Brain microvascular endothelial cell (primary cell): Measurements from ENCODE around the gene DCLK1.

ENCODE experiments used
- DNase-seq: peaks from one replicate; pipeline ENCODE4 v3.0.0-alpha.2; 2020
- H3K27ac ChIP-seq: fragments of 250-450 bp; sonication (Bioruptor Pico); 2 replicates; pipeline ENCODE4 v1.5.1; 2020; ENCODE audit warnings: mild to moderate bottlenecking, moderate library complexity
- H3K27me3 ChIP-seq: fragments of 250-450 bp; sonication (Bioruptor Pico); replicated peaks from 2 replicates; pipeline ENCODE4 v1.5.1; 2020; ENCODE audit warnings: mild to moderate bottlenecking
- H3K36me3 ChIP-seq: fragments of 250-450 bp; sonication (Bioruptor Pico); replicated peaks from 2 replicates; pipeline ENCODE4 v1.5.1; 2020; ENCODE audit warnings: mild to moderate bottlenecking
- H3K4me3 ChIP-seq: 2 replicates; pipeline ENCODE4 v1.5.1; 2011; ENCODE audit warnings: low read depth, mild to moderate bottlenecking, control low read depth, low read length, moderate library complexity
- CTCF ChIP-seq: IDR thresholded peaks from 2 replicates; pipeline ENCODE4 v1.5.1; 2011; ENCODE audit warnings: low read depth, mild to moderate bottlenecking, moderate library complexity, low read length, control low read depth, inconsistent platforms; ENCODE audit errors: missing control alignments
- in situ Hi-C: cut with HindIII; loops from 2 replicates; pipeline ENCODE4 v1.10.0; 2017; ENCODE audit warnings: low sequenced_read_pairs, low pct_ligation_motif_present

The DCLK1 gene

GRCh38 chr13:35956074-35956473 lies 175.1 kb downstream of the DCLK1 start:
- no peaks in the 10 kb centered on the region for H3K27me3 ChIP-seq
- no peak for TF ChIP-seq CTCF
- no peak for DNase-seq
- H3K36me3 ChIP-seq = no peaks in the 10 kb centered on the region
- H3K27ac ChIP-seq = no peak overlapping the region
- no peak overlapping the region for H3K4me3 ChIP-seq
- in situ Hi-C loops = no loop called here

- Histone ChIP-seq H3K27ac (no peak overlapping the region), H3K36me3 (no peaks in the 10 kb centered on the region), H3K27me3 (no peaks in the 10 kb centered on the region), H3K4me3 (no peak overlapping the region)
- no peak for DNase-seq
- in situ Hi-C loops = no loop called here
- no peak for TF ChIP-seq CTCF
These were observed 177.0 kb downstream of the DCLK1 start for GRCh38 chr13:35954207-35954560.

- Histone ChIP-seq H3K4me3 (peak overlapping the region; percentile 35), H3K27ac (no peak overlapping the region), H3K27me3 (no peaks in the 10 kb centered on the region), H3K36me3 (no peaks in the 10 kb centered on the region)
- peak; percentile 89 for DNase-seq
- in situ Hi-C loops = no loop called here
- TF ChIP-seq CTCF = peak; percentile 82
These were observed 177.5 kb downstream of the DCLK1 start for GRCh38 chr13:35953537-35954206.

DNA sequence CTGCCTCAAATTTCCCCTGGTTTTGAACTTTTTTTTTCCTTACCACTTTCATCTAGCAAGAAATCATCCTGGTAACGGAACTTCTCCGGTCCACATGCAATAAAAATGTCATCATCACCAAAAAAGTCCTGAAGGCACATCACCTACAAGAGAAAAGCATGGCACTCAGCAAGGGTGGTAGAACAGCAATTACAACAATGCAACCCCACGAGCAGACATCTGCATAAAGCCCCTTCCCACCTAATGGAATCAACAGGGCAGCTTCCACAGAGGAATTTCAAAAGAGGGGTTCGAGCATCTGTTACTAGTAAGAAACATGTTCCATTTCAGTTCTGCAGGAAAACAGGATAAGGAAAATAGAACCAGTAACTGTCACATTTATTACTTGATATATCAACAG lies 183.9 kb downstream of the DCLK1 start:
- Histone ChIP-seq H3K27me3 (no peaks in the 10 kb centered on the region), H3K4me3 (no peak overlapping the region), H3K36me3 (no peaks in the 10 kb centered on the region), H3K27ac (no peak overlapping the region)
- DNase-seq = no peak
- TF ChIP-seq CTCF = no peak
- in situ Hi-C loops = no loop called here

DNA sequence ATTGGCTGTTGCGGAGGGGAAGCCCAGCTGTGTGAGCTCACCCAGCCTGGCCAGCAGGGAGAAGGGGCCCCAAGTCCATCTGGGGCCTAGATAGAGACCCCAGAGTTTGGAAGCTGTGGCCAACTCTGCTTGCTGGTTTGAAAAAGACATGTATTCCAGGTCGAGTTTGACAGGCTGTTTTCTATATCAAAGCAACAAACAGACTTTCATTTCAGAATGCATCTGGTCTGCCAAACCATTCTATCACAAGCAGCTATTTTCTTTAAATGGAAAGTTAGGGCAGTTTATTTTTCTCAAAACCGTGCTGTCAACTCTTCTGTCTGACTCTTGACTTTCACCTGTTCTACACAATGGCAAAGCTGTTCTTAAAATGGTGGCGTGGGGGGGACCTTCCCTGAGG lies 185.8 kb downstream of the DCLK1 start:
- H3K36me3 ChIP-seq = no peaks in the 10 kb centered on the region
- TF ChIP-seq CTCF = no peak
- H3K4me3 ChIP-seq = no peak overlapping the region
- H3K27me3 ChIP-seq = no peaks in the 10 kb centered on the region
- in situ Hi-C loops = no loop called here
- no peak for DNase-seq
- no peak overlapping the region for H3K27ac ChIP-seq

DNA sequence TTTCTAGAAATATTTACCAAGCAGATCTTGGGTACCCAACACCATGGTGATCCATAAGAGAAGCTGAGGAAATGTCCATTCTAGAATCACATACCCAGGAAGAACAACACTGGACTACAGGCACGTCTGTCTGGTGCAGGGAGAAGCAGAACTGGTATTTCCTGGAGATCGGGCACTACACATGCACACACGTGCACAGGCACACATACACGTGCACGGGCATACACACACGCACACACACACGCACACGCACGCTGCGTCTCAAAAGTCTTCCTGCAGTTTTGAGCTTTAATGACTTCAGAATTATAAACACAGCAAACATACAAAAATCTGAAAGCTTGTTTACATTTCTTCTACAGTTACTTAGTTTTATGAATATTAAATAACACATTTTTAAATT lies 189.8 kb downstream of the DCLK1 start:
- Histone ChIP-seq H3K27ac (no peak overlapping the region), H3K27me3 (no peaks in the 10 kb centered on the region), H3K4me3 (no peak overlapping the region), H3K36me3 (no peaks in the 10 kb centered on the region)
- no peak for TF ChIP-seq CTCF
- no peak for DNase-seq
- in situ Hi-C loops = no loop called here
